ENCODE data around the gene SH2D5.

DNA sequence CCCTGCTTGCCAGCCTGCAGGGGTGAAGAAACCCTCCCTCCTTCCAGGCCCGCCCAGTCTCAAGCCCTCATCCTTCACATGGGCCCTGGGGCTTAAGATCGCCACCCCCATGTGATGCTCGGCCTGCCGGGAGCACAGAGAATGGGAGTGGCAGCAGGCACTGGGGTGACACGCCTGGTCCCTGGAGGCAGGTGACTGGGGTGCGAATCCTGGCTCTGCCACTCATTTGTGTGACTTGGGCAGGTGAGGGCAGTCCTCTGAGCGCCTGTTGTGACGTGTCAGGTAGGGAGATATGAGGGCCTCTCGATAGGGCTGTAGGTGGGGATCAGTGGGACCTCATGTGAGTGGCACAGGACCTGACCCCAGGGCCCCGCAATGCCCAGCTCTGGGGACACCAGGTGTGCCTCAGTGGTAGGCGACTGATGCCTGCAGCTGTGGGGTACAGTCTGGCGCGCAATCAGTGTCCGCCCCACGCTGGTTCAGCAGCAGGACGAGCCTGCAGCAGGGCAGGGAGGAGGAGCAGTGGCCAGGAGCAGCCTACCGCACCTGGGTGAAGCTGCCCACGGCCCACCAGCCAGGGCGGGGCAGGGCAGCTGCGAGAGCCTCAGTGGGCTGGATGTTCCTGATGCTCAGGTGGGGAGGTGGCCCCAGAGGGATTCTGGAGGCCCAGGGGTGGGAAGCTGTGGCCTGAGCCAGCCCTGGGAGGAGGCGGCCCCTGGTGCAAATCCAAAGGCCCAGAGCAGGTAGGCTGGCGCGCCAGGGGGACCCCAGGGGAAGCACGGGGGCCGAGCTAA is 6.2 kb downstream of the SH2D5 start:
- TF ChIP-seq EZH2 (IDR thresholded peaks at IDR 0.05; ENCODE audit: borderline replicate concordance) (no peak), CTCF (IDR thresholded peaks at IDR 0.05; ENCODE audit: poor library complexity) (no peak), EZH2phosphoT487 (IDR thresholded peaks at IDR 0.05; ENCODE audit: low read depth, severe bottlenecking, unreplicated experiment) (no peak)

Data from hepatocyte (in vitro differentiated cells).